WTC11 (cell line): ENCODE data around the gene MAFB. TPM values are rescaled to one million over a fixed set of nuclear protein-coding genes. Genes with fewer than 3 reads are reported as not detected.

Experiments
- ATAC-seq: fragments of 200-7000 bp; cut with Tn5 transposase; 2 replicates; pipeline ENCODE4 v1.10.0; 2021; ENCODE audit warnings: mild to moderate bottlenecking, moderate library complexity
- CTCF ChIA-PET: fragments of 300-600 bp; sonication (Branson Sonifier 250); formaldehyde crosslinking; loops from one replicate; lab custom pipeline; 2021; ENCODE audit warnings: antibody characterized with exemption; lab: Charles Lee
- POLR2A ChIA-PET: fragments of 350-600 bp; sonication (Branson Sonifier 250); formaldehyde crosslinking; loops from one replicate; lab custom pipeline; 2021; ENCODE audit warnings: antibody characterized with exemption; lab: Charles Lee
- DNase-seq: peaks from one replicate; pipeline ENCODE4 v3.0.0; 2021; ENCODE audit warnings: low spot score
- H3K27ac Mint-ChIP-seq: 2 replicates; pipeline ENCODE4 v1.8.0; 2021; ENCODE audit warnings: mixed read lengths
- H3K27me3 Mint-ChIP-seq: 2 replicates; pipeline ENCODE4 v1.8.0; 2021; ENCODE audit warnings: low read depth, mild to moderate bottlenecking, moderate library complexity, mixed read lengths
- H3K36me3 Mint-ChIP-seq: 2 replicates; pipeline ENCODE4 v1.8.0; 2021; ENCODE audit warnings: mixed read lengths
- H3K4me1 Mint-ChIP-seq: 2 replicates; pipeline ENCODE4 v1.8.0; 2022; ENCODE audit warnings: mixed read lengths
- H3K4me3 Mint-ChIP-seq: 2 replicates; pipeline ENCODE4 v1.8.0; 2021; ENCODE audit warnings: mild to moderate bottlenecking, moderate library complexity, mixed read lengths
- H3K9me3 Mint-ChIP-seq: 2 replicates; pipeline ENCODE4 v1.8.0; 2021; ENCODE audit warnings: mixed read lengths
- AFF4 ChIP-seq: sonication (generic); formaldehyde crosslinking; IDR thresholded peaks from 2 replicates; pipeline ENCODE4 v1.8.1; 2023; ENCODE audit warnings: mild to moderate bottlenecking, missing genetic modification reagents, borderline replicate concordance
- AR ChIP-seq: fragments of 250-450 bp; sonication (Bioruptor Pico); IDR thresholded peaks from 2 replicates; pipeline ENCODE4 v1.9.0; 2021; ENCODE audit warnings: mild to moderate bottlenecking
- CDX4 ChIP-seq: fragments of 250-450 bp; sonication (Bioruptor Pico); IDR thresholded peaks from 2 replicates; pipeline ENCODE4 v1.9.0; 2021; ENCODE audit warnings: moderate library complexity, mild to moderate bottlenecking, inconsistent platforms, borderline replicate concordance
- E2F1 ChIP-seq: sonication (generic); formaldehyde crosslinking; IDR thresholded peaks from 2 replicates; pipeline ENCODE4 v1.8.0; 2022; ENCODE audit warnings: mild to moderate bottlenecking, missing genetic modification reagents
- ETV6 ChIP-seq: sonication (generic); formaldehyde crosslinking; IDR thresholded peaks from 2 replicates; pipeline ENCODE4 v1.8.1; 2022; ENCODE audit warnings: mild to moderate bottlenecking, missing genetic modification reagents
- GABPB1 ChIP-seq: sonication (generic); formaldehyde crosslinking; IDR thresholded peaks from 2 replicates; pipeline ENCODE4 v1.8.1; 2023; ENCODE audit warnings: mild to moderate bottlenecking, missing genetic modification reagents
- JAZF1 ChIP-seq: fragments of 250-450 bp; sonication (Bioruptor Pico); IDR thresholded peaks from 2 replicates; pipeline ENCODE4 v1.9.0; 2021; ENCODE audit warnings: moderate library complexity, mild to moderate bottlenecking, inconsistent platforms
- MLX ChIP-seq: sonication (generic); formaldehyde crosslinking; IDR thresholded peaks from 2 replicates; pipeline ENCODE4 v1.8.1; 2023; ENCODE audit warnings: mild to moderate bottlenecking, missing genetic modification reagents, moderate library complexity
- NFYB ChIP-seq: sonication (generic); formaldehyde crosslinking; conservative IDR thresholded peaks from 2 replicates; pipeline ENCODE4 v1.8.0; 2022; ENCODE audit warnings: low read depth, missing genetic modification reagents
- NR1H2 ChIP-seq: sonication (generic); formaldehyde crosslinking; IDR thresholded peaks from 2 replicates; pipeline ENCODE4 v1.9.0; 2021; ENCODE audit warnings: mild to moderate bottlenecking, moderate library complexity, missing genetic modification reagents
- NR3C1 ChIP-seq: sonication (generic); formaldehyde crosslinking; conservative IDR thresholded peaks from 2 replicates; pipeline ENCODE4 v1.8.1; 2023; ENCODE audit warnings: low read depth, mild to moderate bottlenecking, missing genetic modification reagents
- OVOL2 ChIP-seq: fragments of 250-450 bp; sonication (Bioruptor Pico); IDR thresholded peaks from 2 replicates; pipeline ENCODE4 v1.9.0; 2021; ENCODE audit warnings: mild to moderate bottlenecking, borderline replicate concordance
- RORB ChIP-seq: fragments of 250-450 bp; sonication (Bioruptor Pico); IDR thresholded peaks from 2 replicates; pipeline ENCODE4 v1.9.0; 2021; ENCODE audit warnings: mild to moderate bottlenecking
- TCF7 ChIP-seq: sonication (generic); formaldehyde crosslinking; IDR thresholded peaks from 2 replicates; pipeline ENCODE4 v1.8.0; 2022; ENCODE audit warnings: mild to moderate bottlenecking, low read depth, missing genetic modification reagents, moderate library complexity
- TP53 ChIP-seq: sonication (generic); formaldehyde crosslinking; IDR thresholded peaks from 2 replicates; pipeline ENCODE4 v1.8.1; 2023; ENCODE audit warnings: mild to moderate bottlenecking, missing genetic modification reagents
- ZBTB21 ChIP-seq: sonication (generic); formaldehyde crosslinking; IDR thresholded peaks from 2 replicates; pipeline ENCODE4 v1.8.1; 2023; ENCODE audit warnings: mild to moderate bottlenecking, missing genetic modification reagents, borderline replicate concordance
- ZBTB43 ChIP-seq: sonication (generic); formaldehyde crosslinking; IDR thresholded peaks from 2 replicates; pipeline ENCODE4 v1.8.1; 2023; ENCODE audit warnings: mild to moderate bottlenecking, missing genetic modification reagents
- ZNF219 ChIP-seq: sonication (generic); formaldehyde crosslinking; IDR thresholded peaks from 2 replicates; pipeline ENCODE4 v1.8.0; 2023; ENCODE audit warnings: missing genetic modification reagents, mild to moderate bottlenecking, borderline replicate concordance
- ZNF416 ChIP-seq: fragments of 250-450 bp; sonication (Bioruptor Pico); IDR thresholded peaks from 2 replicates; pipeline ENCODE4 v1.9.0; 2021; ENCODE audit warnings: mild to moderate bottlenecking, inconsistent platforms
- ZNF532 ChIP-seq: fragments of 250-450 bp; sonication (Bioruptor Pico); IDR thresholded peaks from 2 replicates; pipeline ENCODE4 v1.9.0; 2021; ENCODE audit warnings: mild to moderate bottlenecking, borderline replicate concordance
- ZNF671 ChIP-seq: fragments of 250-450 bp; sonication (Bioruptor Pico); IDR thresholded peaks from 2 replicates; pipeline ENCODE4 v1.8.0; 2021; ENCODE audit warnings: mild to moderate bottlenecking
- total RNA-seq: library from RNA; stranded (reverse); gene quantifications from 3 replicates; pipeline ENCODE4 v1.2.3, GENCODE V29; 2021

The MAFB gene
- total RNA-seq, 1 experiment from 2014 or later = 5.3 TPM

- TF ChIP-seq E2F1 (CRISPR knock-in tag) = no peak
- TF ChIP-seq ZBTB43 (CRISPR knock-in tag) = no peak
- no peak for TF ChIP-seq TCF7 (CRISPR knock-in tag)
- TF ChIP-seq TP53 (CRISPR knock-in tag) = no peak
- no peak for TF ChIP-seq NR3C1 (CRISPR knock-in tag)
These were observed 30.5 kb downstream of the MAFB start (continued) for GRCh38 chr20:40658509-40658908.

GRCh38 chr20:40657526-40657925 is 31.5 kb downstream of the MAFB start:
- no peak for DNase-seq
- peaks cover 2% of the 10 kb centered on the region; the same call in 1 of the 2 replicates for H3K27me3 Mint-ChIP-seq
- TF ChIP-seq JAZF1 (CRISPR knock-in tag) (no peak), RORB (CRISPR knock-in tag) (no peak), CDX4 (CRISPR knock-in tag) (no peak), ZBTB21 (CRISPR knock-in tag) (no peak), ZNF219 (no peak), ZNF416 (no peak), MLX (no peak), ZNF671 (CRISPR knock-in tag) (no peak), ETV6 (CRISPR knock-in tag) (no peak), OVOL2 (no peak), GABPB1 (CRISPR knock-in tag) (no peak), TCF7 (CRISPR knock-in tag) (no peak), AFF4 (no peak), ZNF532 (CRISPR knock-in tag) (no peak), NR1H2 (CRISPR knock-in tag) (no peak), NR3C1 (CRISPR knock-in tag) (no peak), AR (CRISPR knock-in tag) (no peak), NFYB (CRISPR knock-in tag) (no peak)
- H3K4me3 Mint-ChIP-seq = no peak overlapping the region
- POLR2A ChIA-PET = no interaction called here
- ATAC-seq = no peak
- 0 out of 2 replicates have a peak, but pooled peaks cover 4% of the 10 kb centered on the region for H3K4me1 Mint-ChIP-seq
- H3K36me3 Mint-ChIP-seq = no peaks in the 10 kb centered on the region
- no peaks in the 10 kb centered on the region for H3K9me3 Mint-ChIP-seq
- CTCF ChIA-PET = no interaction called here
- no peak overlapping the region for H3K27ac Mint-ChIP-seq
